ENCODE data around the gene SELENOW. TPM values are rescaled to one million over a fixed set of nuclear protein-coding genes. Genes with fewer than 3 reads are reported as not detected.
"Not testable (repeated sequence)": the region's sequence is repeated elsewhere in the genome, so short reads cannot be mapped to it uniquely, and the experiment has no call there.

SELENOW gene
- polyA plus RNA-seq, 3 donors = 103 to 204 (median 171) TPM

GRCh38 chr19:47768604-47769003 lies 9.9 kb upstream of the SELENOW start:
- Histone ChIP-seq H3K4me1 (ENCODE audit: control insufficient read depth in 1 of 2, insufficient read depth in 2 of 2, low read length in 2 of 2) (no peaks in the 10 kb centered on the region), H2AFZ (ENCODE audit: insufficient read depth, low read depth, low read length, poor library complexity, severe bottlenecking) (no peak overlapping the region), H3K79me2 (ENCODE audit: insufficient read depth, low read length) (no peaks in the 10 kb centered on the region), H3K36me3 (replicated peaks in 1 of 2; ENCODE audit: control insufficient read depth in 1 of 2, insufficient read depth in 2 of 2, low read length in 2 of 2) (no peaks in the 10 kb centered on the region), H3K4me3 (replicated peaks in 1 of 3; ENCODE audit: low read depth in 2 of 3, low read length in 3 of 3) (no peak overlapping the region), H4K20me1 (ENCODE audit: insufficient read depth, low read length) (no peaks in the 10 kb centered on the region), H3K9me3 (replicated peaks in 1 of 2; ENCODE audit: control insufficient read depth in 1 of 2, insufficient read depth in 1 of 2, low read length in 2 of 2) (no peaks in the 10 kb centered on the region), H3K27me3 (ENCODE audit: control insufficient read depth in 2 of 2, insufficient read depth in 2 of 2, low read length in 2 of 2) (no peaks in the 10 kb centered on the region), H3K4me2 (replicated peaks; ENCODE audit: extremely low read depth, low read length, poor library complexity, severe bottlenecking) (no peak overlapping the region), H3K27ac (ENCODE audit: low read depth in 1 of 2, low read length in 2 of 2) (no peak overlapping the region), H3K9ac (ENCODE audit: insufficient read depth, low read length, poor library complexity, severe bottlenecking) (no peak overlapping the region)
- no peaks in the 10 kb centered on the region for H3K9me3 Mint-ChIP-seq
- WGBS (ENCODE audit: insufficient coverage) = 100% methylated on average over 2 of the region's 2 CpGs
- intact Hi-C loops (cut with micrococcal nuclease) = no loop called here
- H3K4me3 Mint-ChIP-seq = no peak overlapping the region
- TF ChIP-seq, protein P1, sequence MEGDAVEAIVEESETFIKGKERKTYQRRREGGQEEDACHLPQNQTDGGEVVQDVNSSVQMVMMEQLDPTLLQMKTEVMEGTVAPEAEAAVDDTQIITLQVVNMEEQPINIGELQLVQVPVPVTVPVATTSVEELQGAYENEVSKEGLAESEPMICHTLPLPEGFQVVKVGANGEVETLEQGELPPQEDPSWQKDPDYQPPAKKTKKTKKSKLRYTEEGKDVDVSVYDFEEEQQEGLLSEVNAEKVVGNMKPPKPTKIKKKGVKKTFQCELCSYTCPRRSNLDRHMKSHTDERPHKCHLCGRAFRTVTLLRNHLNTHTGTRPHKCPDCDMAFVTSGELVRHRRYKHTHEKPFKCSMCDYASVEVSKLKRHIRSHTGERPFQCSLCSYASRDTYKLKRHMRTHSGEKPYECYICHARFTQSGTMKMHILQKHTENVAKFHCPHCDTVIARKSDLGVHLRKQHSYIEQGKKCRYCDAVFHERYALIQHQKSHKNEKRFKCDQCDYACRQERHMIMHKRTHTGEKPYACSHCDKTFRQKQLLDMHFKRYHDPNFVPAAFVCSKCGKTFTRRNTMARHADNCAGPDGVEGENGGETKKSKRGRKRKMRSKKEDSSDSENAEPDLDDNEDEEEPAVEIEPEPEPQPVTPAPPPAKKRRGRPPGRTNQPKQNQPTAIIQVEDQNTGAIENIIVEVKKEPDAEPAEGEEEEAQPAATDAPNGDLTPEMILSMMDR (IDR thresholded peaks at IDR 0.05) = no peak
- DNase-seq = no peak
- peaks cover 2 to 3% (median 2%) of the 10 kb centered on the region in 3 donors for H3K27me3 Mint-ChIP-seq (ENCODE audit: low read depth in 3 of 3)
- H3K27ac Mint-ChIP-seq = peak overlapping the region in 1 of 7 donors; percentile 45
- H3K4me1 Mint-ChIP-seq = no peaks in the 10 kb centered on the region
- H3K36me3 Mint-ChIP-seq = no peaks in the 10 kb centered on the region

DNA sequence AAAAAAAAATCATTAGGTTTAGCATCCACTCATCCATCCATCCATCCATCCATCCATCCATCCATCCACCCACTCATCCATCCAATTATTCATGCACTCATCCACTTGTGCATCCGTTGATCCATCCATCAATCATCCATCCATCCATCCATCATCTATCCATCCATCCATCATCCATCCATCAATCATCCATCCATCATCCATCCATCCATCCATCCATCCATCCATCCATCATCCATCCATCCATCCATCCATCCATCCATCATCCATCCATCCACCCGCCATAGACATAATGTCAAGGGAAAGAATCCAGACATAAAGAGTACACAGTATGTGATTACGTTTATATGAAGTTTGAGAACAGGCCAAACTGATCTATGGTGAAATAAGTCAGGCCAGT lies 9.0 kb upstream of the SELENOW start:
- Histone ChIP-seq H4K20me1 (ENCODE audit: insufficient read depth, low read length) (no peaks in the 10 kb centered on the region), H3K27me3 (ENCODE audit: control insufficient read depth in 2 of 2, insufficient read depth in 2 of 2, low read length in 2 of 2) (no peaks in the 10 kb centered on the region), H3K4me2 (replicated peaks; ENCODE audit: extremely low read depth, low read length, poor library complexity, severe bottlenecking) (no peak overlapping the region), H3K27ac (ENCODE audit: low read depth in 1 of 2, low read length in 2 of 2) (no peak overlapping the region), H3K4me3 (replicated peaks in 1 of 3; ENCODE audit: low read depth in 2 of 3, low read length in 3 of 3) (no peak overlapping the region), H3K9me3 (replicated peaks in 1 of 2; ENCODE audit: control insufficient read depth in 1 of 2, insufficient read depth in 1 of 2, low read length in 2 of 2) (no peaks in the 10 kb centered on the region), H3K9ac (ENCODE audit: insufficient read depth, low read length, poor library complexity, severe bottlenecking) (no peak overlapping the region), H3K4me1 (ENCODE audit: control insufficient read depth in 1 of 2, insufficient read depth in 2 of 2, low read length in 2 of 2) (no peaks in the 10 kb centered on the region), H3K79me2 (ENCODE audit: insufficient read depth, low read length) (no peaks in the 10 kb centered on the region), H2AFZ (ENCODE audit: insufficient read depth, low read depth, low read length, poor library complexity, severe bottlenecking) (no peak overlapping the region), H3K36me3 (replicated peaks in 1 of 2; ENCODE audit: control insufficient read depth in 1 of 2, insufficient read depth in 2 of 2, low read length in 2 of 2) (no peaks in the 10 kb centered on the region)
- intact Hi-C loops (cut with micrococcal nuclease) = no loop called here
- 100% methylated on average over 2 of the region's 3 CpGs for WGBS (ENCODE audit: insufficient coverage)
- peaks cover 2 to 3% (median 2%) of the 10 kb centered on the region in 3 donors for H3K27me3 Mint-ChIP-seq (ENCODE audit: low read depth in 3 of 3)
- H3K9me3 Mint-ChIP-seq = no peaks in the 10 kb centered on the region
- DNase-seq = no peak
- no peak overlapping the region for H3K27ac Mint-ChIP-seq
- TF ChIP-seq, protein P1 (IDR thresholded peaks at IDR 0.05) = no peak
- H3K36me3 Mint-ChIP-seq = no peaks in the 10 kb centered on the region
- H3K4me3 Mint-ChIP-seq = no peak overlapping the region
- H3K4me1 Mint-ChIP-seq = no peaks in the 10 kb centered on the region

GRCh38 chr19:47771291-47771690 lies 7.2 kb upstream of the SELENOW start:
- intact Hi-C loops (cut with micrococcal nuclease); H3K4me1 ChIP-seq (ENCODE audit: control insufficient read depth in 1 of 2, insufficient read depth in 2 of 2, low read length in 2 of 2); H3K36me3 Mint-ChIP-seq; H3K27me3 Mint-ChIP-seq (ENCODE audit: low read depth in 3 of 3); H3K9me3 ChIP-seq (replicated peaks in 1 of 2; ENCODE audit: control insufficient read depth in 1 of 2, insufficient read depth in 1 of 2, low read length in 2 of 2); H3K4me3 ChIP-seq (replicated peaks in 1 of 3; ENCODE audit: low read depth in 2 of 3, low read length in 3 of 3); H3K27ac Mint-ChIP-seq; H3K4me2 ChIP-seq (replicated peaks; ENCODE audit: extremely low read depth, low read length, poor library complexity, severe bottlenecking); H3K4me3 Mint-ChIP-seq; H3K36me3 ChIP-seq (replicated peaks in 1 of 2; ENCODE audit: control insufficient read depth in 1 of 2, insufficient read depth in 2 of 2, low read length in 2 of 2); H2AFZ ChIP-seq (ENCODE audit: insufficient read depth, low read depth, low read length, poor library complexity, severe bottlenecking); H4K20me1 ChIP-seq (ENCODE audit: insufficient read depth, low read length); H3K4me1 Mint-ChIP-seq; H3K27ac ChIP-seq (ENCODE audit: low read depth in 1 of 2, low read length in 2 of 2); H3K9ac ChIP-seq (ENCODE audit: insufficient read depth, low read length, poor library complexity, severe bottlenecking); H3K9me3 Mint-ChIP-seq; DNase-seq; H3K27me3 ChIP-seq (ENCODE audit: control insufficient read depth in 2 of 2, insufficient read depth in 2 of 2, low read length in 2 of 2); H3K79me2 ChIP-seq (ENCODE audit: insufficient read depth, low read length): not testable (repeated sequence)
- WGBS (ENCODE audit: insufficient coverage) = 92% methylated on average over 6 of the region's 6 CpGs
